Urinary bladder (tissue), 4 donors: ENCODE data around the gene BANF2. TPM values are rescaled to one million over a fixed set of nuclear protein-coding genes. Genes with fewer than 3 reads are reported as not detected.

ENCODE experiments used
- DNase-seq: peaks from one replicate; pipeline ENCODE4 v3.0.0-alpha.2; 2015; ENCODE audit errors: extremely low spot score
- H3K27ac ChIP-seq: one replicate; pipeline ENCODE4 v1.5.1; 2013; ENCODE audit warnings: low read depth, mild to moderate bottlenecking, moderate library complexity
- H3K36me3 ChIP-seq: one replicate; pipeline ENCODE4 v1.6.1; 2013; ENCODE audit warnings: mild to moderate bottlenecking, moderate library complexity; ENCODE audit not compliant: insufficient read depth
- H3K4me1 ChIP-seq: one replicate; pipeline ENCODE4 v1.6.1; 2013; ENCODE audit warnings: mild to moderate bottlenecking, moderate library complexity; ENCODE audit not compliant: insufficient read depth
- H3K4me3 ChIP-seq: one replicate; pipeline ENCODE4 v1.5.1; 2013; ENCODE audit warnings: low read depth, low read length
- WGBS: extraction: QIAGEN DNeasy Blood & Tissue Kit; methylation state at CpG from one replicate; pipeline ENCODE4 v1.1.7; 2013; 5-methylcytosine and 5-hydroxymethylcytosine counted together
- polyA plus RNA-seq: library from polyadenylated mRNA; stranded (reverse); fragments of 200-250 nt; gene quantifications from one replicate; pipeline ENCODE4 v1.2.3, GENCODE V29; 2013
- total RNA-seq: library from RNA; depleted of rRNA; stranded (reverse); fragments of >200 nt; gene quantifications from one replicate; pipeline ENCODE4 v1.2.3, GENCODE V29; 2014
- donor health status: healthy with polysubstance abuse.
- donor health status: healthy.

The BANF2 gene
- total and polyA plus RNA-seq, 2 donors = not detected

GRCh38 chr20:17753516-17753915 is 53.8 kb downstream of the BANF2 start:
- H3K27ac ChIP-seq = no peak overlapping the region
- no peak for DNase-seq
- H3K4me1 ChIP-seq = no peaks in the 10 kb centered on the region
- H3K4me3 ChIP-seq = no peak overlapping the region
- H3K36me3 ChIP-seq = no peaks in the 10 kb centered on the region
- 89% methylated on average over 4 of the region's 4 CpGs for WGBS

GRCh38 chr20:17756529-17756928 is 56.8 kb downstream of the BANF2 start:
- Histone ChIP-seq H3K4me3 (no peak overlapping the region), H3K27ac (no peak overlapping the region), H3K4me1 (no peaks in the 10 kb centered on the region), H3K36me3 (no peaks in the 10 kb centered on the region)
- DNase-seq = no peak
- 84% methylated on average over 6 of the region's 6 CpGs for WGBS

GRCh38 chr20:17757496-17757895 is 57.7 kb downstream of the BANF2 start:
- no peak for DNase-seq
- 89% methylated on average over 2 of the region's 2 CpGs for WGBS
- H3K36me3 ChIP-seq = no peaks in the 10 kb centered on the region

GRCh38 chr20:17758010-17758409 is 58.2 kb downstream of the BANF2 start:
- WGBS = 95% methylated on average over 3 of the region's 3 CpGs
- Histone ChIP-seq H3K4me1 (no peaks in the 10 kb centered on the region), H3K4me3 (no peak overlapping the region), H3K36me3 (no peaks in the 10 kb centered on the region), H3K27ac (no peak overlapping the region)
- no peak for DNase-seq

More at GRCh38 chr20:17757496-17757895, 57.7 kb downstream of the BANF2 start:
- no peak overlapping the region for H3K27ac ChIP-seq
- H3K4me3 ChIP-seq = no peak overlapping the region
- no peaks in the 10 kb centered on the region for H3K4me1 ChIP-seq

- Histone ChIP-seq H3K27ac (no peak overlapping the region), H3K36me3 (no peaks in the 10 kb centered on the region), H3K4me1 (no peaks in the 10 kb centered on the region), H3K4me3 (no peak overlapping the region)
- WGBS = 97% methylated on average over 1 of the region's 1 CpG
- no peak for DNase-seq
Observed at GRCh38 chr20:17758512-17758911, 58.7 kb downstream of the BANF2 start.

GRCh38 chr20:17759449-17759848 is 59.7 kb downstream of the BANF2 start:
- Histone ChIP-seq H3K27ac (no peak overlapping the region), H3K36me3 (no peaks in the 10 kb centered on the region), H3K4me1 (no peaks in the 10 kb centered on the region), H3K4me3 (no peak overlapping the region)
- no peak for DNase-seq
- 38% methylated on average over 1 of the region's 1 CpG for WGBS

- 84% methylated on average over 3 of the region's 3 CpGs for WGBS
- H3K36me3 ChIP-seq = no peaks in the 10 kb centered on the region
Observed at GRCh38 chr20:17761604-17762003, 61.8 kb downstream of the BANF2 start.

GRCh38 chr20:17762243-17762872 is 62.6 kb downstream of the BANF2 start:
- WGBS = 83% methylated on average over 7 of the region's 7 CpGs
- Histone ChIP-seq H3K4me1 (no peaks in the 10 kb centered on the region), H3K36me3 (no peaks in the 10 kb centered on the region), H3K4me3 (no peak overlapping the region), H3K27ac (no peak overlapping the region)
- DNase-seq = no peak

More at GRCh38 chr20:17761604-17762003, 61.8 kb downstream of the BANF2 start:
- Histone ChIP-seq H3K4me1 (no peaks in the 10 kb centered on the region), H3K4me3 (no peak overlapping the region), H3K27ac (no peak overlapping the region)
- DNase-seq = no peak

GRCh38 chr20:17762873-17763557 is 63.2 kb downstream of the BANF2 start:
- Histone ChIP-seq H3K4me3 (no peak overlapping the region), H3K27ac (no peak overlapping the region), H3K4me1 (no peaks in the 10 kb centered on the region), H3K36me3 (no peaks in the 10 kb centered on the region)
- 79% methylated on average over 6 of the region's 6 CpGs for WGBS
- no peak for DNase-seq

- H3K36me3 ChIP-seq = no peaks in the 10 kb centered on the region
- no peak for DNase-seq
- H3K27ac ChIP-seq = no peak overlapping the region
- no peak overlapping the region for H3K4me3 ChIP-seq
- no peaks in the 10 kb centered on the region for H3K4me1 ChIP-seq
- 79% methylated on average over 4 of the region's 4 CpGs for WGBS
Observed at GRCh38 chr20:17765017-17765416, 65.3 kb downstream of the BANF2 start.

GRCh38 chr20:17765584-17765983 is 65.8 kb downstream of the BANF2 start:
- DNase-seq = no peak
- 84% methylated on average over 7 of the region's 7 CpGs for WGBS
- H3K4me1 ChIP-seq = no peaks in the 10 kb centered on the region
- no peak overlapping the region for H3K4me3 ChIP-seq
- no peak overlapping the region for H3K27ac ChIP-seq
- no peaks in the 10 kb centered on the region for H3K36me3 ChIP-seq

- 68% methylated on average over 3 of the region's 3 CpGs for WGBS
- no peak for DNase-seq
- H3K27ac ChIP-seq = no peak overlapping the region
- H3K4me1 ChIP-seq = no peaks in the 10 kb centered on the region
- H3K36me3 ChIP-seq = no peaks in the 10 kb centered on the region
- H3K4me3 ChIP-seq = no peak overlapping the region
Observed at GRCh38 chr20:17766226-17766625, 66.5 kb downstream of the BANF2 start.

GRCh38 chr20:17767624-17768023 is 67.9 kb downstream of the BANF2 start:
- 81% methylated on average over 2 of the region's 2 CpGs for WGBS
- no peak overlapping the region for H3K27ac ChIP-seq
- no peaks in the 10 kb centered on the region for H3K4me1 ChIP-seq
- no peak overlapping the region for H3K4me3 ChIP-seq
- DNase-seq = no peak
- no peaks in the 10 kb centered on the region for H3K36me3 ChIP-seq

GRCh38 chr20:17768271-17768670 is 68.5 kb downstream of the BANF2 start:
- DNase-seq = no peak
- Histone ChIP-seq H3K4me3 (no peak overlapping the region), H3K27ac (no peak overlapping the region), H3K36me3 (no peaks in the 10 kb centered on the region), H3K4me1 (no peaks in the 10 kb centered on the region)
- WGBS = 74% methylated on average over 2 of the region's 2 CpGs
